ENCODE results near the gene HPSE.

DNA sequence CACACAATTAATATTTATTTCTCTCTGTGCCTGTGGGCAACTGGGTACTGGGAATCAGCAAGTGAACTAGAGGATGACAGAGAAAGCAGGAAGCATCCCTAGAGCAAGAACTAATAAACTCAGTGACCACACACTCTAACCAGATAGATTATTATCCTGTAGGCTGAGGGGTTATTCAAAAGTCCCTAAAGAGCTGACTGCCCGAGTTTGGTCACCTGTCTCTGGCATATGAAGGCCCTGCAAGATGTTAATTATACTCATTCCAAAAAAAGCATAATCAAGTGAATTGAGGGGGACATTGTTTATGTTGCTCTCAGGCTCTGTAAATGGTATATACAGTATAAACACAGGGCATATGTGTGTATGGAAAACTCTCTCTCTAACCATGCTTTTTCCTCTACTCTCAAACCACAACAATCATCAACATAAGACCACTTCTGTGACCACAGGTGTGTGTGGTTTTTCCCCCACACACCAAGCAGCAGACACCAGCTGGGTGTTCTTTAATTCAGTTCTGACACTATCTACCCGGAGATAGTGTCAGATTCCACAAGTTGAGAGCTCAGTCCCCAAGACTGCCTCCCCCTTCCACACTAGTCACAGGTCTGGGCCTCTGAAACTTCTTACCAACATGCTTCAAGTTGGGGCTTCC, 6.2 kb upstream of the HPSE start:
- TF ChIP-seq POLR2A (IDR thresholded peaks at IDR 0.05), result no peak
- no peak for TF ChIP-seq CTCF (IDR thresholded peaks at IDR 0.05 in 4 of 5, conservative IDR thresholded peaks at IDR 0.05 in 1 of 5)
